GM12891 (cell line): ENCODE measurements around the gene FHDC1.

Experiments
- POLR2A ChIP-seq: IDR thresholded peaks from 2 replicates; pipeline ENCODE4 v1.6.1; 2011; ENCODE audit warnings: low read depth, low read length, control low read depth
- POLR2AphosphoS5 ChIP-seq: IDR thresholded peaks from 2 replicates; pipeline ENCODE4 v1.6.1; 2011; ENCODE audit warnings: low read depth, low read length, control low read depth
- POU2F2 ChIP-seq: IDR thresholded peaks from 2 replicates; pipeline ENCODE4 v1.6.1; 2011; ENCODE audit warnings: low read depth, mild to moderate bottlenecking, control low read depth, low read length, moderate library complexity
- TAF1 ChIP-seq: IDR thresholded peaks from 2 replicates; pipeline ENCODE4 v1.6.1; 2011; ENCODE audit warnings: low read depth, low read length, control low read depth

DNA sequence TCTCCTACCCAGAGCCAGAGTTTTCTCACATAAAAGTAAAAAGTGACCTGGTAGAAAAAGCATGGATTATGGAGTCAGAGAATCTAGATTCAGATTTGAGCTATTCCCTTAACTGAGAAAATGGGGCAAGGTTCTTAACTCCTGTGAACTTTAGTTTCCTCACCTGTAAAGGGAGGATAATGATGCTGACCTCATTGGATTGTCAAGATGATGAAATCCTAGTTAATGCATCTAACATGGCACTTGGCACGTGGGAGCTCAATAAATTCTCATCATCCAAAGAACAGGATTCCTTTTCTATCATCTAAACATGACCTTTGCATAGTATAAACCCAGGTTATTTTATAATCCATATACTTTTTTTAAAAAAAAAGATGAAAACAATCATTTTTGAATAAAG is 18.6 kb downstream of the FHDC1 start:
- TF ChIP-seq POLR2AphosphoS5 (no peak), TAF1 (no peak), POLR2A (no peak), POU2F2 (no peak)
